ENCODE data around the gene PIN1.

GRCh38 chr19:9883231-9883758, 48.2 kb downstream of the PIN1 start:
- TF ChIP-seq CTCF (IDR thresholded peaks at IDR 0.05) (no peak), POLR2A (IDR thresholded peaks at IDR 0.05) (no peak)

All from right lobe of liver (tissue), 4 donors.